GM21528 (cell line): Measurements from ENCODE around the gene POM121.
"Not testable (repeated sequence)": the region's sequence is repeated elsewhere in the genome, so short reads cannot be mapped to it uniquely, and the experiment has no call there.

Experiments
- ATAC-seq: cut with Tn5 transposase; IDR thresholded peaks from one replicate; pipeline ENCODE4 v1.9.1; 2021; ENCODE audit warnings: mild to moderate bottlenecking, moderate library complexity; ENCODE audit not compliant: unreplicated experiment, low FRiP score

POM121 gene

DNA sequence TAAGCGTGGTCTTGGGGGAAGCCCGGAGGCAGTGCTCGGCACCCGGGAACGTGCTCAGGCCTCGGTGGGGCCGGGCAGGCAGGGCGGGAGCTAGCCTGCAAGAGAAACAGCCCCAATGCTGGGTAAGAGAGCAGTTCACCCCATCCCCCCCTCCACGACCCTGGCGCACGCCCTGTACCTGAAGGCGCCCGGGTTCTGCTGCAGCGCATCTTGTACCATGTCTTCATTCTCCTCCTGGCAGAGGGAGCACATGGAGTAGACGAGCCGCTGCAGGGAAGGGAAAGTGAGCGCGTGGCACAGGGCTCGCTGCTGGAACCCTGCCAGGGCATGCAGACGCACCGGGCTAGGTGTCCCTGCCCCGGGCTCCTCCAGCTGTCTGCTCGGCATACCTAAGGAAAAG is 23.8 kb downstream of the POM121 start:
- not testable (repeated sequence) for ATAC-seq

DNA sequence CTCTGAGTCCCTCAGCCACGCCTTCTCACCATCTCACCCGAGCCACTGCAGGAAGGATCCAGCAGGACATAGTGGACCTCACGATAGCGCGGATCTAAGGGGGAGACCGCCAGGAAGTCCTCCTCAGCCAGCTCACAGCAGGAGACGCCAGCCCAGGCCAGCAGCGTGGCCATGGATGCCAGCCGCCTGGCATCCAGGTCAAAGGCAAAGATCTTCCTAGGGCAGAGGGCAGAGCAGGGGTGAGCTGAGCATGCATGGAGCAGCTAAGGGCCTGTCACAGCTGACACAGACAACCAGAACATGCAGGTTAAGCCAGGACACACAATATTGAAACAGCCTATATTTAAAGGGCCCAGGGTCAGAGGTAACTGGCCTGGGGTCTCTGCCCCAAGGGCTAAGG is 24.4 kb downstream of the POM121 start:
- ATAC-seq = not testable (repeated sequence)

GRCh38 chr7:72949686-72950085 is 24.8 kb downstream of the POM121 start:
- not testable (repeated sequence) for ATAC-seq

- ATAC-seq = not testable (repeated sequence)
These were observed 25.5 kb downstream of the POM121 start for GRCh38 chr7:72950432-72950831.

DNA sequence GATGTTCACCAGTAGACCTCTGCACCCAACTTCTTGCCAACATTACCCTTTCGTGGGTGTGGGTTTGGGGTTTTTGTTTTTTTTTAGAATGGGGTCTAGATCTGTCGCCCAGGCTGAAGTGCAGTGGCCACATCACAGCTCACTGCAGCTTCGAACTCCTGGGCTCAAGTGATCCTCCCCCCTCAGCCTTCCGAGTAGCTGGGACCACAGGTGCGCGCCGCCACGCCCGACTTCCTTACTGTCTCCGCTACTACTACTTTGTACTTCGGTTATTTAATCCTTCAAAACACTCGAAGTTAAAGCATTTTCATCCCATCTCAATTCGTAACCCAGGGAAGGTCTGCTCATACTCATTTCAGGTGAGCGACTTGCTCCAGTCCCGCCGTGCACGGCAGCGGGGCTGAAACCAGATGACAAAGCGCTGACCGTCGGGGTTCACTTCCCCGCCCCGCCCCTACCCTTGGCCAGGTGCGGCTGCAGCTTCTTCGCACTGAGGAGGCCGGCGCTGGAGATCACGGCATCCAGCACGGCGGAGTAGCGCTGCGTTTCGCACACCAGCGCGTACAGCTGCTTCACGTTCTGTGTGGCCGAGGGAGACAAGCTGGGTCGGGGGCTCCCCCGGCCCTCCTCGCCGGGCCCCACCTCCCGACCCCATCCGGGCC is 29.1 kb downstream of the POM121 start:
- ATAC-seq = peak; percentile 61

- peak; percentile 84 for ATAC-seq
These were observed 29.8 kb downstream of the POM121 start for GRCh38 chr7:72954563-72955198.

GRCh38 chr7:72960029-72960428 is 35.1 kb downstream of the POM121 start:
- not testable (repeated sequence) for ATAC-seq

- ATAC-seq = not testable (repeated sequence)
These were observed 35.9 kb downstream of the POM121 start for GRCh38 chr7:72960626-72961345.

- ATAC-seq = not testable (repeated sequence)
These were observed 36.4 kb downstream of the POM121 start for GRCh38 chr7:72961346-72961650.

GRCh38 chr7:72963056-72963455 is 38.2 kb downstream of the POM121 start:
- ATAC-seq = not testable (repeated sequence)

- not testable (repeated sequence) for ATAC-seq
These were observed 40.5 kb downstream of the POM121 start for GRCh38 chr7:72965186-72965975.

GRCh38 chr7:72966892-72967291 is 42.0 kb downstream of the POM121 start:
- not testable (repeated sequence) for ATAC-seq

DNA sequence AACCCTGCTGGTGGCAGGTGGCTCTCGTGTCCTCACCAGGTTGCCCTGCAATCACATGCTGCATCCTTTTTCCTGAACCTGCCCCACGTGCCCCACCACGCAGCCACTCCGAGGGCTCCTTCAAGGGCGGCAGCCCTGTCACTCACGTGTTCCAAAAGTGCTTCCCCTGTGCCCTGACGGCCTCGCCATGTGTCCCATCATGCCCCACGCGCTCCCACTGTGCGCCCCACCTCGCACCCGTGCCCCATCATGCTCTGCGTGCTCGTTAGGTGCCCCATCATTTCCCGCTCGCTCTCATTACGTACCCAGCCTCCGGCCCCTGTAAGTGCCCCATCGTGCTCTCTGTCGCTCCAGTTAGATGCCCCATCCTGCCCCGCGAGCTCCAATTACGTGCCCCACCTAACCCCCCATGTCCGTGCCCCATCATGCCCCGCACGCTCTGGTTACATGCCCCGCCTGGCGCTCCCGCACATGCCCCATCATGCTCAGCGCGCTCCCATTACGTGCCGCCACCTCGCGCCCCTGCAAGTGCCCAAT is 44.2 kb downstream of the POM121 start, which contains the start of gene TRIM74:
Gene TRIM74 (minus strand): TSS at position 487 of the 537 bp plus-strand sequence. CDS start 3,309 bp downstream, outside the sequence.
- not testable (repeated sequence) for ATAC-seq

- ATAC-seq = not testable (repeated sequence)
These were observed 44.8 kb downstream of the POM121 start for GRCh38 chr7:72969688-72970087.

DNA sequence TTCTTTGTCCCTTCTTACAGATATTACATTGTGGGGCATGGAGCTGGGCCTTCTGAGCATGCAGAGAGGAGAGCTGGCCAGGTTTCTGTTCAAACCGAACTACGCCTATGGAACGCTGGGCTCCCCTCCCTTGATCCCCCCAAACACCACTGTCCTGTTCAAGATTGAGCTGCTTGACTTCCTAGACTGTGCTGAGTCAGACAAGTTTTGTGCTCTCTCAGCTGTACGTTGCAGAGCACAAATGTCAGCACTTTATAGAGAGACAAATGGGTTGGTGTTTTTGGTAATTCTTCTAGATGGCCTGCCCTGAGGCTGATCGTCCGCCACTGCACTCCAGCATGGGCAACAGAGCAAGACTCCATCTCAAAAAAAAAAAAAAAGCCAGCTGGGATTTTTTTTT is 46.6 kb downstream of the POM121 start:
- not testable (repeated sequence) for ATAC-seq

- ATAC-seq = not testable (repeated sequence)
These were observed 49.9 kb downstream of the POM121 start for GRCh38 chr7:72974781-72975180.

DNA sequence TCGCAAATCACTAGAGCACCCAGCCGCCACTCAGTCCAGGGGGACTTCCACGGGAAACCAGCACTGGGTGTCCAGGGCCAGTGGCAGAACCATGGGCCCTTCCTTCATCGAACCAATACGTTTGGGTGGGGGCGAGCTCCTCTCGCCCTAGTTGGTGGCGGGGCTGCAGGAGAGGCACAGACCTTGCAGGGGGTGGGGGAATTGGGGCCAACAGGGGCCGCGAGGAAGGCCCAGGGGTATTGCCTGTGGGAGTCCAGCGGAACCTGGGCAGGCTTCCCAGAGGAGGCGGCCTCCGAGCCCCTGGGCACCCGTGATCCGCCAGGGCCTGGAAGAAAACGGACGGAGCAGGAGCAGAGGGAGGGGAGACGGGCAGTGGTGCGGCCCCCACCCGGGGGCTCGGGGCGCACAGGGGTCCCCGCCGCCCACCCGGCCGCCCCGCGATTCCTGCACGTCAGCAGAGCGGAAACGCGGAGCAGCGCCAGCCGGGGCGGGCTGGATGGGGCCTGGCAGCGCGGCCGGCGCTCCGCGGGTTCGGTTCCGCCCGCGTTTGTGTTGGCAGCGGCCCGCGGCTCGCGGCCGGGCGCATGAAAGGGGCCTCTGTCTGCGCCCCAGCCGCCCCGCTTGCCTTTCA is 50.9 kb downstream of the POM121 start:
- not testable (repeated sequence) for ATAC-seq

- not testable (repeated sequence) for ATAC-seq
These were observed 51.5 kb downstream of the POM121 start for GRCh38 chr7:72976434-72976833.

GRCh38 chr7:72980382-72980781 is 55.5 kb downstream of the POM121 start:
- not testable (repeated sequence) for ATAC-seq

GRCh38 chr7:72982084-72982483 is 57.2 kb downstream of the POM121 start:
- not testable (repeated sequence) for ATAC-seq
